Endothelial cell of umbilical vein (primary cell): ENCODE data around the gene TCEA2. TPM values are rescaled to one million over a fixed set of nuclear protein-coding genes. Genes with fewer than 3 reads are reported as not detected.

Experiments used
- BruUV-seq: library from RNA; stranded (reverse); fragments of 400-500 nt; replicated peaks from 2 replicates; lab custom pipeline; 2021; lab: Mats Ljungman, UMichigan
- CTCF ChIA-PET: fragments of 300-600, 350-600 bp; sonication (Branson Sonifier 250); formaldehyde crosslinking; loops from one replicate; lab custom pipeline; 2021; ENCODE audit warnings: antibody characterized with exemption, inconsistent platforms; lab: Charles Lee
- POLR2A ChIA-PET: fragments of 300-600, 350-600 bp; sonication (Branson Sonifier 250); formaldehyde crosslinking; loops from one replicate; lab custom pipeline; 2021; ENCODE audit warnings: antibody characterized with exemption, inconsistent platforms; lab: Charles Lee
- DNase-seq: peaks from one replicate; pipeline ENCODE4 v3.0.0-alpha.2; 2011; ENCODE audit warnings: low read depth, low spot score
- FAIRE-seq: peaks from 2 replicates; lab custom pipeline; 2011; peaks lifted over from hg19 to GRCh38; lab: Jason Lieb, UNC
- H2AFZ ChIP-seq: 2 replicates; pipeline ENCODE4 v1.6.0; 2012; ENCODE audit warnings: low read depth, low read length, control low read depth, inconsistent platforms
- H3K27ac ChIP-seq: 2 replicates; pipeline ENCODE4 v1.5.1; 2011; ENCODE audit warnings: low read depth, mild to moderate bottlenecking, control low read depth, low read length, moderate library complexity; ENCODE audit not compliant: insufficient read depth
- H3K27me3 ChIP-seq, 2 experiments: 2 replicates each; pipeline versions ENCODE4 v1.6.0 to v1.6.1; 2011; ENCODE audit warnings: low read length in 2 of 2, mixed read lengths in 1 of 2; ENCODE audit not compliant: control insufficient read depth in 2 of 2, insufficient read depth in 2 of 2
- H3K36me3 ChIP-seq, 2 experiments: 2 replicates in 1 of 2; 3 replicates in 1 of 2; pipeline ENCODE4 v1.5.1; 2011; ENCODE audit warnings: low read length in 2 of 2, mild to moderate bottlenecking in 1 of 2, moderate library complexity in 1 of 2; ENCODE audit not compliant: control insufficient read depth in 2 of 2, insufficient read depth in 2 of 2; ENCODE audit errors: extremely low read depth in 1 of 2
- H3K4me1 ChIP-seq: 3 replicates; pipeline ENCODE4 v1.5.1; 2011; ENCODE audit warnings: mild to moderate bottlenecking, low read length; ENCODE audit not compliant: control insufficient read depth, insufficient read depth; ENCODE audit errors: extremely low read depth
- H3K4me2 ChIP-seq: 2 replicates; pipeline ENCODE4 v1.6.1; 2011; ENCODE audit warnings: low read length, control low read depth, mixed read lengths; ENCODE audit not compliant: insufficient read depth
- H3K4me3 ChIP-seq, 3 experiments: fragments of 200-600 bp in 1 of 3; sonication (generic), shearing (Covaris generic) in 1 of 3; replicated peaks in 1 of 3; 2 replicates each; pipeline ENCODE4 v1.5.1; 2011 to 2016; ENCODE audit warnings: control low read depth in 3 of 3, low read length in 3 of 3, mild to moderate bottlenecking in 2 of 3, inconsistent platforms in 1 of 3, low read depth in 1 of 3, moderate library complexity in 1 of 3; ENCODE audit not compliant: insufficient read depth in 1 of 3
- H3K79me2 ChIP-seq: 2 replicates; pipeline ENCODE4 v1.6.0; 2012; ENCODE audit warnings: low read length, inconsistent platforms; ENCODE audit not compliant: control insufficient read depth, insufficient read depth
- H3K9ac ChIP-seq: replicated peaks from 2 replicates; pipeline ENCODE3; 2011; ENCODE audit warnings: low read length, control low read depth; ENCODE audit not compliant: insufficient read depth; ENCODE audit errors: extremely low read depth
- H3K9me1 ChIP-seq: replicated peaks from 3 replicates; pipeline ENCODE4 v1.6.0; 2011; ENCODE audit warnings: mild to moderate bottlenecking, low read length; ENCODE audit not compliant: control insufficient read depth, insufficient read depth; ENCODE audit errors: extremely low read depth
- H3K9me3 ChIP-seq: replicated peaks from 2 replicates; pipeline ENCODE4 v1.5.1; 2012; ENCODE audit warnings: low read length, inconsistent platforms; ENCODE audit not compliant: control insufficient read depth, insufficient read depth
- H4K20me1 ChIP-seq: replicated peaks from 2 replicates; pipeline ENCODE3; 2011; ENCODE audit warnings: mild to moderate bottlenecking, low read length; ENCODE audit not compliant: control insufficient read depth, insufficient read depth; ENCODE audit errors: extremely low read depth
- FOS ChIP-seq: IDR thresholded peaks from 2 replicates; pipeline ENCODE4 v1.6.1; 2011; ENCODE audit warnings: mild to moderate bottlenecking, low read length, moderate library complexity, borderline replicate concordance; ENCODE audit not compliant: insufficient read depth
- GATA2 ChIP-seq: IDR thresholded peaks from 2 replicates; pipeline ENCODE4 v1.7.0; 2011; ENCODE audit warnings: low read depth, mild to moderate bottlenecking, moderate library complexity, mixed read lengths, low read length; ENCODE audit not compliant: insufficient read length, insufficient read depth
- JUN ChIP-seq: IDR thresholded peaks from 2 replicates; pipeline ENCODE4 v1.6.1; 2011; ENCODE audit warnings: borderline replicate concordance, low read depth; ENCODE audit not compliant: insufficient read length, insufficient read depth
- POLR2AphosphoS5 ChIP-seq: IDR thresholded peaks from 2 replicates; pipeline ENCODE4 v1.6.1; 2012; ENCODE audit warnings: low read depth, mild to moderate bottlenecking, control low read depth, low read length, moderate library complexity; ENCODE audit not compliant: insufficient read depth
- dilution Hi-C: fragments of 300-500 bp; cut with MboI; formaldehyde crosslinking; loops from one replicate; pipeline ENCODE4 v1.15.0; 2019; ENCODE audit warnings: low sequenced_read_pairs; ENCODE audit not compliant: extremely low pct_ligation_motif_present
- intact Hi-C: fragments of 100-400 bp; cut with micrococcal nuclease; formaldehyde crosslinking; loops from one replicate; pipeline ENCODE4 v1.10.0; 2022
- polyA plus RNA-seq, 4 experiments: library from polyadenylated mRNA; depleted of rRNA in 3 of 4; stranded (reverse) in 3 of 4; unstranded in 1 of 4; fragments of >200 nt; gene quantifications; 2 replicates each; pipeline versions ENCODE4 v1.2.1 to v1.2.3, GENCODE V29; 2011 to 2012; ENCODE audit warnings: missing spikeins in 1 of 4
- total RNA-seq: library from RNA; stranded (reverse); gene quantifications from 2 replicates; pipeline ENCODE4 v1.2.3, GENCODE V29; 2021

Gene TCEA2
- total and polyA plus RNA-seq, 2 donors (not counting 3 experiments of a cell fraction or from before 2014, with no cell fraction given): 53.1 to 65.5 TPM

GRCh38 chr20:64113796-64114355 is 50.9 kb downstream of the TCEA2 start:
- CTCF ChIA-PET: interaction anchor here (1.0 to 1.5 kb wide), 2 partner anchors 11 to 75 kb away, joined by 3 to 6 read pairs; no protein-coding TSS in a partner anchor
- POLR2A ChIA-PET: no interaction called here
- DNase-seq: no peak
- no peaks in the 10 kb centered on the region for H4K20me1 ChIP-seq
- TF ChIP-seq JUN: no peak
- TF ChIP-seq POLR2AphosphoS5: no peak
- BruUV-seq: no TSS peak
- intact Hi-C loops: no loop called here
- FAIRE-seq: no peak
- no peaks in the 10 kb centered on the region for H3K79me2 ChIP-seq
- H3K4me3 ChIP-seq: no peak overlapping the region
- H2AFZ ChIP-seq: no peak overlapping the region
- H3K27me3 ChIP-seq: no peaks in the 10 kb centered on the region
- H3K9me1 ChIP-seq: no peaks in the 10 kb centered on the region
- no peak overlapping the region for H3K27ac ChIP-seq
- H3K9me3 ChIP-seq: no peaks in the 10 kb centered on the region
- H3K4me1 ChIP-seq: no peaks in the 10 kb centered on the region
- no peaks in the 10 kb centered on the region for H3K36me3 ChIP-seq
- no peak overlapping the region for H3K4me2 ChIP-seq
- no peak overlapping the region for H3K9ac ChIP-seq
- dilution Hi-C loops: no loop called here

GRCh38 chr20:64114356-64114971 is 51.5 kb downstream of the TCEA2 start:
- H3K4me1 ChIP-seq: no peaks in the 10 kb centered on the region
- no peak for FAIRE-seq
- no peak overlapping the region for H3K9ac ChIP-seq
- H3K9me1 ChIP-seq: no peaks in the 10 kb centered on the region
- H3K4me2 ChIP-seq: no peak overlapping the region
- H3K36me3 ChIP-seq: no peaks in the 10 kb centered on the region
- dilution Hi-C loops (no loop called here), intact Hi-C loops (no loop called here)
- H3K9me3 ChIP-seq: no peaks in the 10 kb centered on the region
- H3K27ac ChIP-seq: no peak overlapping the region
- CTCF ChIA-PET: interaction anchor here (1.5 to 1.6 kb wide), 2 partner anchors 12 to 76 kb away, joined by 6 to 9 read pairs; no protein-coding TSS in a partner anchor
- no TSS peak for BruUV-seq
- H4K20me1 ChIP-seq: no peaks in the 10 kb centered on the region
- no peak overlapping the region for H3K4me3 ChIP-seq
- TF ChIP-seq POLR2AphosphoS5 (no peak), GATA2 (no peak), FOS (no peak), JUN (no peak)
- POLR2A ChIA-PET: no interaction called here
- DNase-seq: no peak
- no peaks in the 10 kb centered on the region for H3K79me2 ChIP-seq
- H2AFZ ChIP-seq: no peak overlapping the region
- H3K27me3 ChIP-seq: no peaks in the 10 kb centered on the region
